NCI-H774 (cell line): ENCODE results near the gene SRCAP.

ENCODE experiments used
- DNase-seq: peaks from one replicate; lab custom pipeline; 2025; lab: John Stamatoyannopoulos, UW

SRCAP gene

GRCh38 chr16:30698816-30699614 is at the start of gene SRCAP:
TSS of gene SRCAP (plus strand) at chr16:30699171. CDS start at chr16:30700825, 1,654 bp downstream.
- DNase-seq = peak; percentile 79

- DNase-seq = no peak
Measured at GRCh38 chr16:30649725-30650368, 49.1 kb upstream of the SRCAP start.

- peak; percentile 98 for DNase-seq
Measured at GRCh38 chr16:30650369-30651123, 48.4 kb upstream of the SRCAP start, which contains the start of gene PRR14. TSS of gene PRR14 (plus strand) at chr16:30650960. CDS start at chr16:30651646, 686 bp downstream.

GRCh38 chr16:30651124-30652004 is 47.6 kb upstream of the SRCAP start:
- peak; percentile 51 for DNase-seq

GRCh38 chr16:30652005-30652296 is 47.0 kb upstream of the SRCAP start:
- DNase-seq = no peak

GRCh38 chr16:30652718-30653117 is 46.3 kb upstream of the SRCAP start:
- DNase-seq = no peak

GRCh38 chr16:30654856-30655255 is 44.1 kb upstream of the SRCAP start:
- no peak for DNase-seq

- no peak for DNase-seq
Measured at GRCh38 chr16:30655815-30656347, 43.1 kb upstream of the SRCAP start.

- no peak for DNase-seq
Measured at GRCh38 chr16:30656388-30656787, 42.6 kb upstream of the SRCAP start.

- DNase-seq = peak; percentile 64
Measured at GRCh38 chr16:30656974-30657865, 41.8 kb upstream of the SRCAP start.

- peak; percentile 99 for DNase-seq
Measured at GRCh38 chr16:30657866-30658730, 40.9 kb upstream of the SRCAP start, which contains the start of gene FBRS. TSS of gene FBRS (plus strand) at chr16:30658431. CDS start at chr16:30659519, 1,088 bp downstream.

- peak; percentile 89 for DNase-seq
Measured at GRCh38 chr16:30658731-30659506, 40.1 kb upstream of the SRCAP start.

GRCh38 chr16:30659507-30660423 is 39.2 kb upstream of the SRCAP start:
- no peak for DNase-seq

- DNase-seq = no peak
Measured at GRCh38 chr16:30660424-30661261, 38.3 kb upstream of the SRCAP start.

- DNase-seq = no peak
Measured at GRCh38 chr16:30662449-30662848, 36.5 kb upstream of the SRCAP start.

GRCh38 chr16:30663038-30663437 is 35.9 kb upstream of the SRCAP start:
- no peak for DNase-seq

- DNase-seq = no peak
Measured at GRCh38 chr16:30663820-30664219, 35.2 kb upstream of the SRCAP start.
